Keratinocyte (primary cell): ENCODE measurements around the gene RELL2. TPM values are rescaled to one million over a fixed set of nuclear protein-coding genes. Genes with fewer than 3 reads are reported as not detected.

Source experiments
- DNase-seq: peaks from one replicate; pipeline ENCODE4 v3.0.0-alpha.2; 2011; ENCODE audit warnings: low read depth, missing footprints, low spot score
- FAIRE-seq: peaks from 2 replicates; lab custom pipeline; 2011; peaks lifted over from hg19 to GRCh38; lab: Jason Lieb, UNC
- H2AFZ ChIP-seq: 2 replicates; pipeline ENCODE4 v1.6.0; 2012; ENCODE audit warnings: low read length, control low read depth, inconsistent platforms; ENCODE audit not compliant: control insufficient read depth
- H3K27ac ChIP-seq: 2 replicates; pipeline ENCODE4 v1.5.1; 2011; ENCODE audit warnings: low read length; ENCODE audit not compliant: control insufficient read depth, insufficient read depth
- H3K27me3 ChIP-seq: 3 replicates; pipeline ENCODE4 v1.6.0; 2011; ENCODE audit warnings: low read length; ENCODE audit not compliant: control insufficient read depth, insufficient read depth; ENCODE audit errors: extremely low read depth
- H3K36me3 ChIP-seq, 2 experiments: 2 replicates in 1 of 2; 3 replicates in 1 of 2; pipeline ENCODE4 v1.5.1; 2011; ENCODE audit warnings: low read length in 2 of 2, mild to moderate bottlenecking in 1 of 2; ENCODE audit not compliant: control insufficient read depth in 2 of 2, insufficient read depth in 2 of 2; ENCODE audit errors: extremely low read depth in 1 of 2
- H3K4me1 ChIP-seq: 3 replicates; pipeline ENCODE4 v1.5.1; 2011; ENCODE audit warnings: low read length; ENCODE audit not compliant: control insufficient read depth, insufficient read depth; ENCODE audit errors: extremely low read depth
- H3K4me2 ChIP-seq: 3 replicates; pipeline ENCODE4 v1.6.0; 2011; ENCODE audit warnings: low read depth, low read length; ENCODE audit not compliant: control insufficient read depth, insufficient read depth; ENCODE audit errors: extremely low read depth
- H3K4me3 ChIP-seq, 3 experiments: fragments of 200-600 bp in 1 of 3; sonication (generic) in 1 of 3; 2 replicates in 2 of 3; 3 replicates in 1 of 3; pipeline ENCODE4 v1.5.1; 2011 to 2016; ENCODE audit warnings: low read length in 3 of 3, mild to moderate bottlenecking in 3 of 3, control low read depth in 2 of 3, inconsistent platforms in 1 of 3, low read depth in 1 of 3, mixed read lengths in 1 of 3, mixed run types in 1 of 3, moderate library complexity in 1 of 3; ENCODE audit not compliant: control insufficient read depth in 2 of 3, insufficient read depth in 2 of 3; ENCODE audit errors: extremely low read depth in 1 of 3
- H3K79me2 ChIP-seq: 2 replicates; pipeline ENCODE4 v1.6.0; 2012; ENCODE audit warnings: low read length; ENCODE audit not compliant: control insufficient read depth, insufficient read depth
- H3K9ac ChIP-seq: 3 replicates; pipeline ENCODE4 v1.6.0; 2011; ENCODE audit warnings: low read length; ENCODE audit not compliant: control insufficient read depth, insufficient read depth; ENCODE audit errors: extremely low read depth
- H3K9me1 ChIP-seq: 3 replicates; pipeline ENCODE4 v1.6.0; 2011; ENCODE audit warnings: low read length; ENCODE audit not compliant: control insufficient read depth, insufficient read depth; ENCODE audit errors: extremely low read depth
- H3K9me3 ChIP-seq: 2 replicates; pipeline ENCODE4 v1.5.1; 2012; ENCODE audit warnings: low read depth, low read length; ENCODE audit not compliant: control insufficient read depth
- H4K20me1 ChIP-seq: 3 replicates; pipeline ENCODE4 v1.6.0; 2011; ENCODE audit warnings: low read length; ENCODE audit not compliant: control insufficient read depth, insufficient read depth; ENCODE audit errors: extremely low read depth
- EZH2 ChIP-seq: IDR thresholded peaks from one replicate; pipeline ENCODE4 v1.6.1; 2012; ENCODE audit warnings: inconsistent platforms, mild to moderate bottlenecking, low read length, moderate library complexity
- dilution Hi-C: fragments of 300-500 bp; cut with MboI; formaldehyde crosslinking; loops from one replicate; pipeline ENCODE4 v1.7.0; 2020; ENCODE audit warnings: low sequenced_read_pairs; ENCODE audit not compliant: extremely low pct_ligation_motif_present
- polyA plus RNA-seq, 5 experiments: library from polyadenylated mRNA; depleted of rRNA in 3 of 5; stranded (reverse) in 3 of 5; stranded (forward) in 1 of 5; unstranded in 1 of 5; fragments of >200 nt; gene quantifications; 1 replicate in 1 of 5; 2 replicates in 3 of 5; 3 replicates in 1 of 5; pipeline versions ENCODE4 v1.2.1 to v1.2.3, GENCODE V29; 2011 to 2012; ENCODE audit warnings: missing spikeins in 2 of 5, low read depth in 1 of 5, low replicate concordance in 1 of 5
- TF ChIP-seq, protein P1 (sequence below), 3 experiments: IDR thresholded peaks in 1 of 3; conservative IDR thresholded peaks in 1 of 3; optimal IDR thresholded peaks in 1 of 3; 2 replicates in 2 of 3; 3 replicates in 1 of 3; pipeline versions ENCODE3 to v1.5.1; 2011; ENCODE audit warnings: low read length in 3 of 3, mild to moderate bottlenecking in 3 of 3, moderate library complexity in 2 of 3, control low read depth in 1 of 3, inconsistent platforms in 1 of 3; ENCODE audit not compliant: insufficient read depth in 2 of 3; ENCODE audit errors: extremely low read depth in 1 of 3

RELL2 gene
- polyA plus RNA-seq, 1 donor (not counting 4 experiments of a cell fraction or from before 2014, with no cell fraction given), result 8.9 TPM

DNA sequence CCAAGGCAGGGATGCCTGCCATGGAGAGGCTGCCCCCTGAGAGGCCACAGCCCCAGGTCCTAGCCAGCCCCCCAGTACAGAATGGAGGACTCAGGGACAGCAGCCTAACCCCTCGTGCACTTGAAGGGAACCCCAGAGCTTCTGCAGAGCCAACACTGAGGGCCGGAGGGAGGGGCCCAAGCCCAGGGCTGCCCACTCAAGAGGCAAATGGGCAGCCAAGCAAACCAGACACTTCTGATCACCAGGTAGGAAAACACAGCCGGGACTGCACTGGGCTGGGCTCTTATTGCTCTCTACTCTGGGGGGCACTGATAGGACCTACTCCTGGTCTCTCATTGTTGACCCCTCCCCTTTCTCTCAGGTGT, 3.2 kb downstream of the RELL2 start:
- FAIRE-seq (no peak), DNase-seq (no peak)
- H4K20me1 ChIP-seq, result peaks cover 3% of the 10 kb centered on the region
- no peak overlapping the region for H3K4me3 ChIP-seq
- H3K27ac ChIP-seq, result no peak overlapping the region
- peaks cover 2% of the 10 kb centered on the region for H3K9me1 ChIP-seq
- dilution Hi-C loops, result no loop called here
- H3K27me3 ChIP-seq, result no peaks in the 10 kb centered on the region
- peaks cover 5 to 7% of the 10 kb centered on the region in 2 experiments for H3K36me3 ChIP-seq
- no peak for TF ChIP-seq EZH2
- TF ChIP-seq, protein P1, sequence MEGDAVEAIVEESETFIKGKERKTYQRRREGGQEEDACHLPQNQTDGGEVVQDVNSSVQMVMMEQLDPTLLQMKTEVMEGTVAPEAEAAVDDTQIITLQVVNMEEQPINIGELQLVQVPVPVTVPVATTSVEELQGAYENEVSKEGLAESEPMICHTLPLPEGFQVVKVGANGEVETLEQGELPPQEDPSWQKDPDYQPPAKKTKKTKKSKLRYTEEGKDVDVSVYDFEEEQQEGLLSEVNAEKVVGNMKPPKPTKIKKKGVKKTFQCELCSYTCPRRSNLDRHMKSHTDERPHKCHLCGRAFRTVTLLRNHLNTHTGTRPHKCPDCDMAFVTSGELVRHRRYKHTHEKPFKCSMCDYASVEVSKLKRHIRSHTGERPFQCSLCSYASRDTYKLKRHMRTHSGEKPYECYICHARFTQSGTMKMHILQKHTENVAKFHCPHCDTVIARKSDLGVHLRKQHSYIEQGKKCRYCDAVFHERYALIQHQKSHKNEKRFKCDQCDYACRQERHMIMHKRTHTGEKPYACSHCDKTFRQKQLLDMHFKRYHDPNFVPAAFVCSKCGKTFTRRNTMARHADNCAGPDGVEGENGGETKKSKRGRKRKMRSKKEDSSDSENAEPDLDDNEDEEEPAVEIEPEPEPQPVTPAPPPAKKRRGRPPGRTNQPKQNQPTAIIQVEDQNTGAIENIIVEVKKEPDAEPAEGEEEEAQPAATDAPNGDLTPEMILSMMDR (optimal IDR thresholded peaks at IDR 0.05 in 1 of 3, IDR thresholded peaks at IDR 0.05 in 1 of 3, conservative IDR thresholded peaks at IDR 0.05 in 1 of 3; ENCODE audit: extremely low read depth in 1 of 3, insufficient read depth in 2 of 3, low read length in 3 of 3), result no peak
- no peak overlapping the region for H3K9ac ChIP-seq
- peaks cover 16% of the 10 kb centered on the region for H3K79me2 ChIP-seq
- no peak overlapping the region for H2AFZ ChIP-seq
- no peaks in the 10 kb centered on the region for H3K9me3 ChIP-seq
- H3K4me1 ChIP-seq, result peaks cover 24% of the 10 kb centered on the region
- no peak overlapping the region for H3K4me2 ChIP-seq

- H3K4me3 ChIP-seq, result no peak overlapping the region
- dilution Hi-C loops, result no loop called here
- peaks cover 18% of the 10 kb centered on the region for H3K4me1 ChIP-seq
- peaks cover 3% of the 10 kb centered on the region for H4K20me1 ChIP-seq
- TF ChIP-seq, protein P1 (optimal IDR thresholded peaks at IDR 0.05 in 1 of 3, IDR thresholded peaks at IDR 0.05 in 1 of 3, conservative IDR thresholded peaks at IDR 0.05 in 1 of 3; ENCODE audit: extremely low read depth in 1 of 3, insufficient read depth in 2 of 3, low read length in 3 of 3), result no peak
- no peak for TF ChIP-seq EZH2
- no peaks in the 10 kb centered on the region for H3K9me3 ChIP-seq
- no peak overlapping the region for H3K9ac ChIP-seq
- DNase-seq (no peak), FAIRE-seq (no peak)
- peaks cover 9% of the 10 kb centered on the region for H3K79me2 ChIP-seq
- peaks cover 2% of the 10 kb centered on the region for H3K9me1 ChIP-seq
- H3K36me3 ChIP-seq, result peaks cover 5 to 8% of the 10 kb centered on the region in 2 experiments
- H2AFZ ChIP-seq, result no peak overlapping the region
- no peak overlapping the region for H3K27ac ChIP-seq
- H3K4me2 ChIP-seq, result no peak overlapping the region
- H3K27me3 ChIP-seq, result no peaks in the 10 kb centered on the region
Measured at GRCh38 chr5:141640698-141641097, 3.9 kb downstream of the RELL2 start.
